ENCODE results near the gene AWAT2.
"Not testable (repeated sequence)": the region's sequence is repeated elsewhere in the genome, so short reads cannot be mapped to it uniquely, and the experiment has no call there.

The AWAT2 gene

DNA sequence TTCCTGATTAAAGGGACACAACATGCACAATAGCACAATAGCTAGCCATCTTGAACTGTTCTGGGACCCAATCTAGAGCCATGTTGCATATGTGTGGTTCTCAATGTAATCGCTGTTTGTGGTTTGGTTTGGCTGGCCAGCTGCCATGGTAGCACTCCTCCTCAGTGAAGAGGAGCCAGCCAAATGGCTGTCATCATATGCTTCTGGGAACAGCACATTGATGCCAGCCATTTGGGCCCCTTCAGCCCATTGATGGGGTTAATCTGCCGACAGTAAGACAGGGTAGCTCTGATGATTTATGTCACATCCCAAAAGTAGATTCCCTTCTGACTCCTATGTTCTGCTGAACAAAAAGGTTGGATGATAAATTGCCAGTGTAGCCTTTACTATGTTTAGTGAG is 48.5 kb downstream of the AWAT2 start:
- DNase-seq (ENCODE audit: low read depth, low spot score): no peak

DNA sequence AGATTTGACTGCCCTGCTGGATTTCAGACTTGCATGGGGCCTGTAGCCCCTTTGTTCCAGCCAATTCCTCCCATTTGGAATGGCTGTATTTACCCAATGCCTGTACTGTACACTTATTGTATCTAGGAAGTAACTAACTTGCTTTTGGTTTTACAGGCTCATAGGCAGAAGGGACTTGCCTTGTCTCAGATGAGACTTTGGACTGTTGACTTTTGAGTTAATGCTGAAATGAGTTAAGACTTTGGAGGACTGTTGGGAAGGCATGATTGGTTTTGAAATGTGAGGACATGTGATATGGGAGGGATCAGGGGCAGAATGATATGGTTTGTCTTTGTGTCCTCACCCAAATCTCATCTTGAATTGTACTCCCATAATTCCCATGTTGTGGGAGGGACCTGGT is 51.4 kb downstream of the AWAT2 start:
- DNase-seq (ENCODE audit: low read depth, low spot score): not testable (repeated sequence)

DNA sequence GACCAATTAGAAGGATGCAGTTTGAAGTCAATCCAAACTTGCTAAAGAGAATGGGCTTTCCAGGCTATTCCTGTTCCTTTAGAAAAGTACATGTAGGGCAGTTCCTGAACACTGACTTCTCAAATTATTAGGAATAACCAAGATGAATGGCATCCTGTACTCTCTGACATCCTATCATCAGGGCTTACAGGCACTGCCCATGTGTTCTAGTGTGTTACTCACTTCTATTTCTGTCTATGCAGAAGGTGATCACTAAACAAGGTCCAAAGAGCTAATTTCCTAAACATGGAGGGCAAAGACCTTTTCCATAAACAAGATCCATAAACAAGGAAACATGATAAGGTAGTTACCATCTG is 53.6 kb downstream of the AWAT2 start:
- DNase-seq (ENCODE audit: low read depth, low spot score): no peak

GRCh38 chrX:69995362-69996112 is 54.2 kb downstream of the AWAT2 start:
- no peak for DNase-seq (ENCODE audit: low read depth, low spot score)

- DNase-seq (ENCODE audit: low read depth, low spot score): no peak
Measured at GRCh38 chrX:69993494-69993893, 56.2 kb downstream of the AWAT2 start.

GRCh38 chrX:69991685-69992084 is 58.1 kb downstream of the AWAT2 start:
- DNase-seq (ENCODE audit: low read depth, low spot score): no peak
